Stomach smooth muscle (tissue), 2 donors: Measurements from ENCODE around the gene TINAGL1.

Source experiments
- H3K27ac ChIP-seq: one replicate; pipeline ENCODE4 v1.7.0; 2013; ENCODE audit warnings: mild to moderate bottlenecking, low read length, inconsistent platforms
- H3K27me3 ChIP-seq, 2 donors: one replicate each; pipeline ENCODE4 v1.7.0; 2013; ENCODE audit warnings: low read length in 2 of 2; ENCODE audit not compliant: insufficient read depth in 2 of 2, control insufficient read depth in 1 of 2
- H3K36me3 ChIP-seq, 2 donors: one replicate each; pipeline ENCODE4 v1.7.0; 2013; ENCODE audit warnings: low read length in 2 of 2; ENCODE audit not compliant: control insufficient read depth in 2 of 2, insufficient read depth in 2 of 2
- H3K4me1 ChIP-seq: one replicate; pipeline ENCODE4 v1.7.0; 2013; ENCODE audit warnings: low read length; ENCODE audit not compliant: control insufficient read depth, insufficient read depth
- H3K4me3 ChIP-seq, 2 donors: one replicate each; pipeline ENCODE4 v1.7.0; 2013; ENCODE audit warnings: low read length in 2 of 2
- H3K9ac ChIP-seq, 2 donors: one replicate each; pipeline ENCODE4 v1.7.0; 2013; ENCODE audit warnings: low read length in 2 of 2, mild to moderate bottlenecking in 1 of 2
- H3K9me3 ChIP-seq, 2 donors: one replicate each; pipeline ENCODE4 v1.7.0; 2013; ENCODE audit warnings: low read length in 2 of 2; ENCODE audit not compliant: control insufficient read depth in 2 of 2
- donor health status: healthy.
- donor health status: Pancreatic carcinoma.

The TINAGL1 gene

GRCh38 chr1:31595836-31596736, 19.8 kb downstream of the TINAGL1 start:
- no peak overlapping the region for H3K27ac ChIP-seq

GRCh38 chr1:31596737-31597097, 20.4 kb downstream of the TINAGL1 start:
- H3K4me1 ChIP-seq, result peaks cover 10% of the 10 kb centered on the region
- no peaks in the 10 kb centered on the region for H3K36me3 ChIP-seq
- H3K27me3 ChIP-seq, result no peaks in the 10 kb centered on the region
- no peaks in the 10 kb centered on the region for H3K9me3 ChIP-seq
- H3K4me3 ChIP-seq, result no peak overlapping the region
- no peak overlapping the region for H3K27ac ChIP-seq
- no peak overlapping the region for H3K9ac ChIP-seq

More at GRCh38 chr1:31595836-31596736, 19.8 kb downstream of the TINAGL1 start:
- H3K36me3 ChIP-seq, result no peaks in the 10 kb centered on the region
- no peak overlapping the region for H3K9ac ChIP-seq
- H3K4me1 ChIP-seq, result peaks cover 13% of the 10 kb centered on the region
- H3K4me3 ChIP-seq, result no peak overlapping the region
- no peaks in the 10 kb centered on the region for H3K9me3 ChIP-seq
- H3K27me3 ChIP-seq, result no peaks in the 10 kb centered on the region

DNA sequence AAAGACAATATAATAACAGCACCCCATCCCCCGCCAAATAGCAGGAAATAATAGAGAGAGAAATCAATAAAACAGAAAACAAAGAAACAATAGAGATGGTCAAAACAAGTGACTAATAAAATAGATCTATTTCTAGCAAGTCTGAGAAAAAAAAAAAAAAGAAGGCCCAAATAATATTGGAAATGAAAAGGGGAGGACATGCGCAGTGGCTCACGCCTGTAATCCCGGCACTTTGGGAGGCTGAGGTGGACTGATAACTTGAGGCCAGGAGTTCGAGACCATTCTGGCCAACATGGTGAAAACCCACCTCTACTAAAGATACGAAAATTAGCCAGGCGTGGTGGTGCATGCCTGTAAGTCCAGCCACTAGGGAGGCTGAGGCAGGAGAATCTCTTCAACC, 22.7 kb downstream of the TINAGL1 start:
- Histone ChIP-seq H3K9ac (no peak overlapping the region), H3K36me3 (no peaks in the 10 kb centered on the region)

DNA sequence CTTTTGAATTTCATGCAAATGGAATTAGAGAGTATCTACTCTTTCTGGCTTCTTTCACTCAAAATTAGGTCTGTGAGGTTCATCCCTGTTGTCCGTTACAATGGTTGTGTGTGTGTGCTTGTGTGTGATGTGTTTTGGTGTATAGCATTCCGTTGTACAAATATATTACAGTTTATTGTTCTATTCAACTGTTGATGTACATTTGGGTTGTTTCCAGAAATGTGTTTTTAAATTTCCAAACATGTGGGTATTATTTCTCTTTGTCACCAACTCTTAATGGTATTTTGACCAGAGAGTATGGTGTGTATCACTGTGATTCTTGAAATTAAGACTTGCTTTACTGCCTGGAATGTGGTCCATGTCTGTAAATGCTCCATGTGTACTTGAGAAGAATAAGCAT, 24.3 kb downstream of the TINAGL1 start:
- Histone ChIP-seq H3K9me3 (no peaks in the 10 kb centered on the region), H3K27me3 (no peaks in the 10 kb centered on the region), H3K4me3 (no peak overlapping the region), H3K36me3 (no peaks in the 10 kb centered on the region), H3K27ac (no peak overlapping the region), H3K9ac (no peak overlapping the region), H3K4me1 (no peaks in the 10 kb centered on the region)

More for the DNA sequence above, 22.7 kb downstream of the TINAGL1 start:
- no peak overlapping the region for H3K4me3 ChIP-seq
- peaks cover 1% of the 10 kb centered on the region for H3K4me1 ChIP-seq
- H3K27me3 ChIP-seq, result no peaks in the 10 kb centered on the region
- no peaks in the 10 kb centered on the region for H3K9me3 ChIP-seq
- no peak overlapping the region for H3K27ac ChIP-seq

DNA sequence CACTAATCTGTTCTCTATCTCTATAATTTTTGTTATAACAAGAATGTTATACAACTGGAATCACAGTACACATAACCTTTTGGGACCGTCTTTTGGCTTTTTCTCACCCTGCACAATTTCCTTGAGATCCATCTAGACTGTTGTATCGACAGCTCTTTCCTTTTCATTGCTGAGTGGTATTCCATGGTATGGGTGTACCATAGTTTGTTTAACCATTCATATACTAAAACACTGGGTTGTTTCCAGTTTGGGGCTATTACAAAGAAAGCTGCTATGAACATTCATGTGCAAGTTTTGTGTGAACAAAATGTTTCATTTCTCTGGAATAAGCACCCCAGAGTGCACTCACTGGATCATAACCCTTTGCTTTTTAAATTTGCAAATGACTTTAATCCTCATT, 25.8 kb downstream of the TINAGL1 start:
- Histone ChIP-seq H3K27ac (no peak overlapping the region), H3K36me3 (no peaks in the 10 kb centered on the region), H3K9me3 (no peaks in the 10 kb centered on the region), H3K27me3 (no peaks in the 10 kb centered on the region), H3K4me1 (no peaks in the 10 kb centered on the region), H3K9ac (no peak overlapping the region), H3K4me3 (no peak overlapping the region)

GRCh38 chr1:31605908-31606427, 29.7 kb downstream of the TINAGL1 start:
- H3K27me3 ChIP-seq, result no peaks in the 10 kb centered on the region
- H3K9me3 ChIP-seq, result no peaks in the 10 kb centered on the region
- no peaks in the 10 kb centered on the region for H3K4me1 ChIP-seq
- no peaks in the 10 kb centered on the region for H3K36me3 ChIP-seq
- no peak overlapping the region for H3K9ac ChIP-seq
- H3K27ac ChIP-seq, result no peak overlapping the region
- H3K4me3 ChIP-seq, result no peak overlapping the region

DNA sequence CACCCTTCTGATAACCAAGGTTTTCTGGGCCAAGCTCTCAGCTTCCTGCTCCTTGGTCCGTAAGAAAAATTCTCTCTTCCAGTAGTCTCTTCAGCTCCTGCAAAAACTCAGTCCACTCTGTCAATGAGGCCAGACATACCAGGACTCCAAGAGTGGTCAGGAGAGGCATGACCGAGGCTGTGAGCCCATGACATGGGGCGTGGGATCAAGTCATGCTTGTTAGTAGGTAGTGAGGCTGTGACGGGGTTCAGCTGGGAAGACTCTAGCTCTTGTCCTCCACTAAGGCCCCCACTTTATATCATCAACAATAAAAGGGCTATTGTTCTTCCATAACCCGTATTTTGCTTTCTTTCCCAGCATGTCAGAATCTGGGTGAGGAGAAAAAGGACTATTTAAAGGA, 31.0 kb downstream of the TINAGL1 start:
- Histone ChIP-seq H3K27me3 (no peaks in the 10 kb centered on the region), H3K9ac (no peak overlapping the region), H3K36me3 (no peaks in the 10 kb centered on the region), H3K9me3 (no peaks in the 10 kb centered on the region), H3K4me3 (no peak overlapping the region), H3K27ac (no peak overlapping the region), H3K4me1 (no peaks in the 10 kb centered on the region)

- no peak overlapping the region for H3K27ac ChIP-seq
- no peaks in the 10 kb centered on the region for H3K27me3 ChIP-seq
- no peaks in the 10 kb centered on the region for H3K9me3 ChIP-seq
- no peak overlapping the region for H3K9ac ChIP-seq
- H3K4me3 ChIP-seq, result no peak overlapping the region
- no peaks in the 10 kb centered on the region for H3K36me3 ChIP-seq
- peaks cover 3% of the 10 kb centered on the region for H3K4me1 ChIP-seq
These were observed 33.3 kb downstream of the TINAGL1 start for GRCh38 chr1:31609514-31610118.

GRCh38 chr1:31614414-31615005, 38.2 kb downstream of the TINAGL1 start:
- Histone ChIP-seq H3K9me3 (no peaks in the 10 kb centered on the region), H3K4me3 (no peak overlapping the region), H3K4me1 (peaks cover 11% of the 10 kb centered on the region), H3K36me3 (no peaks in the 10 kb centered on the region), H3K27ac (no peak overlapping the region), H3K9ac (no peak overlapping the region), H3K27me3 (peaks cover 22 to 24% of the 10 kb centered on the region in 2 donors)

DNA sequence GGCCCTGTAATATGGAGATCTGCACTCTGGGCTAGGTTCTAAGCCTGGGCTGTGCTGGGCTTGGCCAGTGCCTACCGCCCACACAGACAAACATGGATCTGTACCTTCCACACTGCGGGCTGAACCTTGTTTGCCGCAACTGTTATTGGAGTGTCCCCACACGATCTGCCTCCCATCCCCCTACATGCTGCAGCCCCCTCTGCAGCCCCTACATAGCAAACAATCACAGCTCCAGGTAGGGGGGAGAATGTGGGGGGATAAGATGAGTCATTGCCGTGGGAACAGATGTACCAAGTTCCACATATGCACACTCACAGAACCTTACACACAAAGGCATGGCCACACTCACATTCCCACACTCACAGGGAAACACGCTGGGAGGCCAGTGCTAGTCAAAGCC, 39.1 kb downstream of the TINAGL1 start:
- Histone ChIP-seq H3K36me3 (no peaks in the 10 kb centered on the region), H3K4me1 (peaks cover 11% of the 10 kb centered on the region), H3K27ac (no peak overlapping the region), H3K9me3 (no peaks in the 10 kb centered on the region), H3K9ac (no peak overlapping the region), H3K27me3 (peaks cover 22 to 24% of the 10 kb centered on the region in 2 donors), H3K4me3 (no peak overlapping the region)
